HG02759 (cell line): ENCODE data around the gene IP6K2.

Experiments used
- ATAC-seq: cut with Tn5 transposase; IDR thresholded peaks from one replicate; pipeline ENCODE4 v1.9.1; 2021; ENCODE audit warnings: mild to moderate bottlenecking, moderate library complexity; ENCODE audit not compliant: unreplicated experiment

The IP6K2 gene

DNA sequence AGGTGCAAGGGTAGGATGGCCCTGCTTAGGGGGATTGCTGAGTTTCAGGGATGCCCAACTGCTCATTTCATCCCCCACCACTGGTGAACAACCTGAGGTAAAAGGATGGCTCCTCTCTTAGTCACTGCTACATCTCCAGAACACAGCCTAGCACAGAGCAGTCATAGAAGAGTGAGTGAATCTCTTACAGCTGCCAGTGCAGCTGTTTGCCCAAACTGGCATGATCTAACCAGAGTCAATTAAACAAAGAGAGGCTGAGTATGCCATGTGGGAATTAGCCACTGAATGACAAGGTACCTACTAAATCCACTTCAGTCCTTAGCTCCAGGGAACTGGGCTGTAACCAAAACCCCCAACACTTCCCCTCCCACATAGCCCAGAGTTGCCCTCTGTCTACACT, 24.5 kb downstream of the IP6K2 start:
- no peak for ATAC-seq

DNA sequence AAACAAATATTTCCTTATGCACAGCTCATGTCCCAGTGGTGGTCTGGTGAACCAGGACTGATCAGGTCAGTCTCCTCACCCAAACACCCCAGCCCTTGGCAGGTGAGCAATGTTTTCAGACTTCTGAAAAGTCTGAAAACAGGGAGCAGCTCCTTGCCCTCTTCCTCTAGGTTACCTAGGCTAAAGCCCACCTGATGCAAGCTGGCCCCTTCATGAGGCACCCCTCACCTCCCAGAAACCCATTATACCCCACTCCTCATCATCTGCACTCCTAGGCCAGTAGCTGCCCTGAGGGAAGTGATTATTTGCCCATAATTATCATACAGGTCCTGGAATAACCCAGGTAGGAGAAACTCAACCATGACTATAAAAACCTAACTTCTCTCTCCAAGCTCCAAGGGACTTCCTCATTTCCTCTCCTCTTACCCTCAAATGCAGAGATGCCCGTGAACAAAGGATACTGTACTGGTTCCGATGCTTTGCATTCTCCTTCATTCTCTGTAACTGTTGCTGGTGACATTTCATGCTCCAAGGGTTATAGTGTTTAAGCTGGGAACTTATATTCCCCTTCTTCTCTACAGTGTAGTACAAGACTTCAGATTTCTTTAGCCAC, 26.1 kb downstream of the IP6K2 start:
- ATAC-seq: no peak

DNA sequence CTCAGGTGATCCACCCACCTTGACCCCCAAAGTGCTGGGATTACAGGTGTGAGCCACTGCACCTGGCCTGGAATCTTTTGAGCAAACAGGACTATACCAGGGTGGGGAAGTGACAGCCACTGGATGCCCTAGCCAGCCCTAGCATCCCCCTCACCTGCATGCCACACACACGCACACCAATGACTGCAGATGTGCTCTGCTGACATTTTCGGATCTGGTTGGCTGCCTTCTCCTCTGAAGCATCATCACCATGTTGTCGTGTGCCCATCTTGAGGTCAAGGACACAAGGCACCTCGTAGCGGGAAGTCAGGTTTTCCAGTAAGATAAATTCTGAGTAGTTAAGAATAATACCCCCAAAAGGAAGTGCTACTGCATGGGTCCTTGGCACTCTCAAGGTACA, 27.6 kb downstream of the IP6K2 start:
- no peak for ATAC-seq

DNA sequence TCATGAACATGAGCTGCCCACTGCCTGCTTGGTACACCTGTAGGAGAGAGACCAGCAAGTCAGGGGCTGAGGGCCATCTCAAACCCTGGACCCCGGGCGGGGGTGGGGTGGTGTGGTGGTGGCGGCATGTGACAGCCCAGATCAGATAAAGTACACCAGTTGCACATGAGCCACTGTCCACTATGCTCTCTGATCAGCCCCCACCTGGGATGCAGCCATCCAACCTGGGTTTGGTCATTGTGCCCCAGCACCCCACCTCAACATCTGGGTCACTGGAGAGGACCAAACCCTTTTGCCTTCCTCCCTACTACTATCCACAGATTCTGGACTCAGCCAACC, 28.3 kb downstream of the IP6K2 start:
- ATAC-seq: no peak

DNA sequence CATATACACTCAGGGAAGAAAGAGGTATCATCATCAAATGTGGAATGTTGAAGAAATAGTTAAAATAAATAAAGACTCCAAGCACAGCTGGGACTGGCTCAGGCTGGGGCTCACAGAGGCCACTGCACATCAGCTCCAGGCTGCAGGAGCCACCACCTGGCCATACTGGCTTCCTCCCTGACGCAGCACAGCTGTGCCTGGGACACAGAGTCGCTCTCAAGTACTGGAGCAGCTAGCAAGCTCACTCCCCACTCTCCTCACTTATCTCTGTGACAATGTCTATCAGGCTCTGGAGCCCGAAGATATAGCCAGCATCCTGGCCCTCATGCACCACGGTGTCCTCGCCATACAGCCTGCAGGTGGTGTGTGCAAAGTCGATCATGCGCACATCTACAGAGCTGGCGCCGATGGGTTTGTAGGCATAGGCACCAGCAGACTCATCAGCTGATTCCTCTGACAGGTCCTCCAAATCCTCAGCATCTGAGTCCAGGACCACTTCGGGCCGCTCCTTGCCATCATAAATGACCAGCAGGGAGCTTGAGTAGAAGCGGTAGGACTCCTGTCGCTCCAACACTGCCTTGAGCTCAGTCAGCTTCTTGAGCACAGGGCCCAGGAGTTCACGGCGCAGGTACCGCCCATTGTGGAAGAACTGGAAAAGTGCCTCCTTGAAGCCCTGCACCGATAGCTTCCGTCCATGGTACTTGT, 28.8 kb downstream of the IP6K2 start:
- ATAC-seq: no peak

DNA sequence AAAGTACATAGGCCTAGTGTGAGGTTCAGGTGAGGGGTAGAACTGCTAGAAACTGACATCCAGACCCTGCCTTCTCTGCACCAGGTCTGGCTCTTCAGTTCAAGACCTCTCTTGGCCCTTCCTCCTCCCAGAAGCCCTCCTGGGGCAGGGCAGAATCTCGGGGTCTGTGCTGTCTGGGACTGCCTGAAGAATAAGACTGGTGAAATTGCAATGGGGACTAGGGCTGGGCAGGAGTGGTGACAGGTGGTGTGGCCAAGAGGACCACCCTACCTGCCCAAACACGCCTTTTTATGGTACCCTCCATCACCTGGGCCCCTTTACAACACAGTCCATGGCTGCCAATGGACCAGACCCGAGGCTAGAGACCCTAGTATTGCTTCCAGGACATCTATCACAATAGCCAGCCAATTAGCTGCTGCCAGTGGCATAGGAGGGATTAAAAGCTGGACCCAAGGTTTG, 29.8 kb downstream of the IP6K2 start:
- no peak for ATAC-seq

DNA sequence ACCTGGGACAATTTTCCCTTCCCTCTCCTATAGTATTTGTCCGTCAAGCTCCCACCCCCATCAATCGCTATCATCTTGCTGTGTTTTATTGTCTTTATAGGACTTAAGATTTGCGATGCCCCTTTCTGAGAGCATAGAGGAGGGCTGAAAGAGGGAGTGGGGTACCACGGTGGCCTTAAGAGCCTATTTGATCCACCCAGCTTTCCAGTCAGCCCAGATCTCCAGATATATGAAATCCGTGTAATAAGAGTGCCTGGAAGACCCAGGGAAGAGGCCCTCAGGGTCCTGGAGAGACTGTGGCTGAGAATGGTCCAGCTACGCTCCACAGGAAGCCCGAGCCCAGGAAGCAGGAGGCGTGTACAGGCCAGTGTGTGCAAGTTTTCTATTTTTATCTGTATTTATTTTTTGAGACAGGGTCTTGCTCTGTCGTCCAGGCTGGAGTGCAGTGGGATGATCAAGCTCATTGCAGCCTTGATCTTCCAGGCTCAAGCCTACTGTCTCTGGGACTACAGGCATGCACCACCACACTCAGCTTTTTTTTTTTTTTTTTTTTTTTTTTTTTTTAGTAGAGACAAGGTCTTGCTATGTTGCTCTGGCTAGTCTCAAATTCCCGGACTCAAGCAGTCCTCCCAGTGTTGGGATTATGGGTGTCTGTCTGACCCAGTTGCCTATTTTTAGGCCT, 30.3 kb downstream of the IP6K2 start:
- ATAC-seq: no peak

DNA sequence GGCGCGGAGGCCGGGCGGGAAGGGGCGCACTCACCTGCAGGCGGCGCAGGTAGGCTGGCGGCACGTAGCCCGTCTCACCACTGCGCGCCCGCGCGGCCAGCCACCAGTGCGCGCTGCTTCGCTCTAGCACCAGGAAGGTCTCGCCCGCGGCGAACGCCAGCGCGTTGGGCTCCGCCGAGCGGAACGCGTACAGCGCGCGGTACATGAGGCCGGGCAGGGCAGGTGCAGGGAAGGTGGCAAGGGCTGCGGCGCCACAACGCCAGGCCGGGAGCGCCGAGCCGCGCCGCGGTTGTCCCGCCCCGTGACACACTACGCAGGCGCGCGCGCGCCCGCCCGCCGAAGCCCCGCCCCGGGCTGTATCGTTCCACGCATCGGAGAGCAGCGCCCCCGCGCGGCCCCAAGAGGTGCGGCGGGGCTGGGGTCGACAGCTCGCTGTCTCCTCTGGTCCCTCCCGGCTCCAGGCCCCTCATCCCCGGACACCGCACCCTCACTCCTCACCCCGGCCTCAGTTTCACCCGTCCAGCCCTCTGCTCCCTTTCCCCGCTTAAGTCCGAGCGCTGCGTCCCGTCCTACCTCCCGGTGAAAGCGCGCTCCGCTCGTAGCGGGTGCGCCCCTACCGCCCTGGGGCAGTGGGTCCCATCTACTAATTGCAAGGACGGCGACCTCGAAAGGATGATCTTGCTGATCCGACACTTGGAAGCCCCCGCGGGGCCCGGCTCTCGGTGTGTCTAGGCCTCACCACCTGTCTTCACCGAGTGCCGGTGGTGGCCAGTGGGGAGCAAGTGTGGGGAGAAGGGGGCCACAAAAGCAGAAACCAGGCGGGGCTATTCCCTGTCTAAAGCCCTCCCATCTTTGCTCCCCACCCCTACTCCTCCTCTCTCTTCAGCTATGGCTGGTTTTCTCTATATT, 31.2 kb downstream of the IP6K2 start, which contains the start of gene NCKIPSD:
TSS of gene NCKIPSD (minus strand) at position 313 of the 909 bp plus-strand sequence. CDS start at position 205, 108 bp downstream.
- ATAC-seq: peak; percentile 90

DNA sequence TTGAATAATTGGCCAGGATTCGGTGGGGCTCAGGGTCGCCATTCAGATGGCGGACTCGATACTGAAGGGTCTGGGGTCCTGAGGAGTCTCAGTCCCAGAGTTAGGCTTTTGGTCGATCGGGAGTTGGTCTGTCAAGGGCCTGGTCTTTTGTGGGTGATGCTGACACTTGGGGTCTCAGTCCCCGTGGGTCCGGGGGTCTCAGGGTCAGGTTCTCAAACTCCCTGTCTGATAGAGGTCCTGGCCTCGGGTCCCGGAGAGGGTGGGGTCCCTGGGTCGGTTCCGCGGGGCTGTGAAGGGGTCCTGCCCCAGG, 31.8 kb downstream of the IP6K2 start:
- ATAC-seq: no peak

DNA sequence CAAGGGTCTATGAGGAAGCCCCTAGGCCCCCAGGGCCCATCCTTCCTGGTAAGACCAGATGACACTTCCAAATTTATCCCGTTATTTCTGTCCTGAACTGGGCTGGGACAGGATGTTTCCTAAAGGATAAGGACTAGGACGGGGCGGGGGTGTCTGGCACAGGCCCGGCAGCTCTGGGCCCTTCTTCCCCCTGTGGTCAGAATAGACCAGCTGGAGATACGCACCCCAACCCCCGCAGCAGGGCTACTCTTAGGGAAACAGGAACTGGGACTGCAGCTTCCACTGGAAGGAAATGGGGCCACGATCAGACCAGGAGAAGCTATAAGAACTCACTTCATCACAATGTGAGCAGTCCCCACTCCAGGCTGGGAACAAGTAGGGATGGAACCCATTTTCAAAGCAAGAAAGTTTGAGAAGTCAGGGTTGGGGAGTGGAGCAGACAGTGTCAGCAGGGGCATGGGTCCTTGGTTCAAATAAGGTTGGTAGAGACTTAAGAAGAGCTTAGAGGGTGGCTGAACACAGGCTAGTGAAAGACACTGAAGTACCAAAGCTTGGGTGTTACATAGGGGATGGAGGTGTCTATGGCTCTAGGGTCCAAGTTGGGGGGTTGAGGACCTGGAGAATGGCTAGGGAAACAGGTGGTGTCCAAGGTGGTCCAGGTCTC, 32.4 kb downstream of the IP6K2 start:
- ATAC-seq: no peak

DNA sequence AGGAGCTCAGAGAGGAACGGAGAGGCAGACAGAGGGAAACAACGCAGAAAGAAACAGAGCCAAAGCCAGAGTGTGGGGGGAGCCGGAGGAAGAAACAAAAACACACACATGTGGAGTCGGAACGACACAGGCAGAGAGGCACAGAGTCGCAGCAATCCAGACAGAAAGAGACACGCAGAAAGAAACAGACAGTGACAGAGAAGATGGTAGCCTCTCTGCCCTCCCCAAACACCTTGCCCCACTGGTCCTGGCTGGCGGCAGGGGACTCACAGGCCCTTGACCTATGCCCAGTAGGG, 33.0 kb downstream of the IP6K2 start:
- no peak for ATAC-seq

DNA sequence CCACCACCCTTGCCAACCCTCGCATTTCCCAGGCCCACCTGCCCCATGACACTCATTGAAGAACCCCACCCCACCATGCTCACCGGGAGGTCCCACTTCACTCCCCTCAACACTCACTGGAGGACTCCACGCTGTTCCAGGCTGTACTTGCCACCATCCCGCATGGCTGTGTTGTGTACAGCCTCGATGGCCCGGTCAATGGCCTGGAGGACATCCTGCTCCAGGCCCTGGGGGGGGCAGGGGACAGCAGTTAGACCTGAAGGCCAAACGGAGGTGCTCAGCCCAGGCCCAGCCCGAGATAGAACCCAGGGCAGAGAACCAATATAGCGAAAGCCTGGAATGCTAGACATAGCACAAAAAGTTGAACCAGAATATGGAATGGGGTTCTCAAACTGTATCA, 34.2 kb downstream of the IP6K2 start:
- no peak for ATAC-seq

DNA sequence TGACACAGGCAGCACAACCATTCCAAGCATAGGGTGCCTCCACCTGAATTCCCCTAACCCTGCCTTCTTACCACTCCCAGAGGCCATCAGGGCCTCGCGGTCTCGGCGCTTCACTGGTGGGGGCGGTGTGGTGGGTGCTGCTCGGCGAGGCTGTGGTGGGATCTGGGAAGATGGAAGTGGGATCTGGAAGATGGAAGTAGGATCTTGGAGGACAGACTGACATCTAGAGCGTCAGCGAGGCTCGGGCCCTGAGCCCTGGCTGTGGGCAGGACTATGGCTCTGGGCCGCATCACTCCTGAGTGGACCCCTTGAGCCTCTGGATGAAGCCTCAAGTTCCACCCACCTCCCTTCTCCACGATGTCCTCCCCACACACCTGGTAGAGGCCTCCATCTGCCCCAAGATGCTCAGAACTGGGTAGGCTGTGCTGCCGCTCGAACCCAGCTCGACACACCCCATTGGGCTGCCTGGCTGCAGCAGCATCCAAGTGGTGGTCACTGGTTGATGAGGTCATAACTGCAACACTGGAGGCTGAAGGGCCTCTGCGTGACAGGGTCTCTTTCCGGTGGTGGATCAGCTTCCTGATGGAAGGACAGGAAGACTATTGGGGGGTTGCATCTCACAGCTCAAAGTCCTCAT, 34.9 kb downstream of the IP6K2 start:
- no peak for ATAC-seq

DNA sequence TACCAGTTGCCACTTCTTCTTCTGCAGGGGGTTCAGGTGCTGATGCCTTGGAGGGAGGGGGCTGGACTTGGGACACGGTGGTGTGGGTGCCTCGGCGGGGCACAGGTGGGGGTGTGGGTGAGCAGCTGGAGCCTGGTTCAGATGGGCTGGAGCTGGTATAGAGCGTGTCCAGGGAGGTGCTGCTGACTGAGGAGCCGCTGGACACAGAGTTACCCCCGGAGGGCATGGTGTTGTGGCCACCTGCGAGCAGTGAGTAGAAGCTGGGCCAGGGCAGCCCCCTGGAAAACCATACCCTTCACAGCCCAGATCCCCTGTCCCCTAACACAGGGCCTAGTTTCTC, 35.5 kb downstream of the IP6K2 start:
- ATAC-seq: no peak

DNA sequence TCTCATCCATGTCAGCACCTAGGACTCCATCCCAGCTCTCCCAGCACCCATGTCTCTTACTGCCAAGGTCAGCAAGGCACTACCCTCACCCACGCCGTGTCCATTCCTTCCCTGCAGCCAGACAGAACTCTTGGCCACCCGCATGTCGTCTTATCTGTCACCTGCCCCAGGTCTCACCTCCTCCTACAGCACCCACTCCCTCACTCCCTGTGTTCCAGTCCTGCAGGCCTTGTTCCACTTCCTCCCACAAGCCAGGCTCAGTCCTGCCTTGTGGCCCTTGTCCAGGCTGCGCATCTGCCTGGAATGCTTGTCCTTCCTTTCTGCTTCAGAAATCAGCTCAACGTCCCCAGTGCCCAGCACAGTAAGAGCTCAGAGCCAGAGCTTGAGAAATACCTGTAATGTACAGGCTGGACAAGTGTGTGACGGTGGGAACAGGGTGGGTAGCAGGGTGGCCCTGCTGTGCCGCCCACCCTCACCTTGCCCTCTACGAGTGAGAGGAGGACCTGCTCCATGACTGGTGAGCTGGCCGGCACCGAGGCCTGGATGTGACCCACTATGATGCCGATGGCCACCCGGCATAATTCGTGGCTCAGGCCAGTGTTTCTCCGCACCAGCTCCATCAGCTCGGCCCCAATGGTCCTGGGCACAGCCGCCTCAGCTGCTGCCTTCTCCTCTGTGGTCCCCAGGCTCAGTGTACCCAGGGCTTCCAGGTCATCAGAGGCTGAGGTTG, 36.0 kb downstream of the IP6K2 start:
- no peak for ATAC-seq

DNA sequence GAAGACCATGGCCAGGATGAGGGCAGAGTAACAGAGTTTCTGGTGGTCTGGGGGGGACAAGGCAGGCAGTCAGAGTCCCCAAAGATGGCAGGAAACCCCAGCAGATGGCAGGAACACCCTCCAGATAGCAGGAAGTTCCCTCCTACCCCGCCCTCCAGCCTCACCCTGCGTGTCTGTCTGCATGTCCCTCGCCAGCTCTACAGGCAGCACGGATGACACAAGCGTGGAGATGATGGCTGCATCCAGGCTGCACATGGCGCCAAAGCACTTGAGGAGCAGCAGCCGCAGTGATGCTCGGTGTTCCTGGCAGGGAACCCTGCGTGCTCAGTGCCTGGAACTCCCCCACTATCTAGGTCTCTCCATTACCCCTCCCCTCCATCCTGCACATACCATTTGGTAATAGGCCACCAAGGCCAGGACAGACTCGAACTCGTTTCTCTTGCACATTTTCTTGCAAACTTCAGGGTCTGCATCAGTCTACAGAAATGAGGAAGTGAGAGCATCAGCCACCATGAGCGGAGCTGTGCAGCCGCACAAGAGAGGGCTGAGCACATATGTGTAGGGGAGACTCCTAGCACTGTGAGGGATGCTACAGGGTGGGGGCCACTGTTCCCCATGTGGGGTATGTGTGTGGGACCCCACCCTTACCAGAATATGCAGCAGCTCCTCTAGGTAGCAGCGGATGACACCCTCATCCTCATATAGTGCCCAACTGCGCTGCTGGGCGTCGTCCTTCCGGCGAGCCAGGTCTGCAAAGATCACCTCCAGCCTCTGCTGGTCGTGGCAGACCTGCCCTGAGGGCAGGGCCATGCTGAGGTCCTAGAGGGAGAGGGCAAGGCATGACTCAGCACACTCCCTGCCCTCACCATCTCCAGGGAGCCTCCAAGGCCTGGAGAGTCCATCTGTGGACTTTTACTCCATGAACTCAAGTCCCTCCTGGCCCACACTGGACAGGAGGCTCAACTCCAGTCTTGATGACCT, 37.3 kb downstream of the IP6K2 start:
- peak; percentile 42 for ATAC-seq

DNA sequence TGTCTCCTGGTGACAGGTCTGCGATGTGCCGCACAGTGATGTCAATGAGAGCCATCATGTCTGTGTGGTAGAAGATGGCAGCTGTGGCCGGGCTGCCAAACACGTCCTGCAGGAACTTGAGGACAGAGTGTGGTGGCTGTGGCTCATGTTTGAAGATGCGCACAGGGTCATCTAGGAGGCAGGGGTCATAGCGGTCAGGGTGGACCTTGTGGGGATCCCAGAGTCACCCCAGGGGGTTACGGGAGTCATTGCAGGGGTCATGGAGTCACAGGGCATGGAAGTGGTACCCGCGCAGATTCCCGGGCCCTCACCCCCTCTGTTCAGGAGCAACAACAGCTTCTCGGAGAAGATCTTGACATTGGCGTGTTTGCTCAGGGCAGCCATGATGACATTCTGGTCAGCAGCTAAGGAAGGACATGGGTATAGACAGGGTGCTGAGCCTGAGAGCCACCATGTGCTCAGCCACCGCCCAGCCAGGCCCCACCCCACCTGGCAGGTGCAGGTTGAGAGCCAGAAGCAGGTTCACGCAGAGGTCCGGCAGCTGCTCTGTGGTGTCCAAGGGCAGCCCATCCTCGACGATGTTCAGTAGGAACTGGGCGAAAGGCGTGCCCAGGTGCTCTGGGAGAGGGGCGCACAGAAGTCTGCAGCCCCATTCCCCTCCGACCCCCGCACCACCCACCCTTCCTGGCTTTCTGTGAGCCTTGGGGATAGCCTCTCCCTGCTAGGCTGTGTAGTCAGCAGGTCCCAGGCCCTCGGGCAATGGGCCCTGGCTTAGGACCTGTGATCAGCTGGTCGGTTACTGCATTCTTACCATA, 38.2 kb downstream of the IP6K2 start:
- no peak for ATAC-seq

DNA sequence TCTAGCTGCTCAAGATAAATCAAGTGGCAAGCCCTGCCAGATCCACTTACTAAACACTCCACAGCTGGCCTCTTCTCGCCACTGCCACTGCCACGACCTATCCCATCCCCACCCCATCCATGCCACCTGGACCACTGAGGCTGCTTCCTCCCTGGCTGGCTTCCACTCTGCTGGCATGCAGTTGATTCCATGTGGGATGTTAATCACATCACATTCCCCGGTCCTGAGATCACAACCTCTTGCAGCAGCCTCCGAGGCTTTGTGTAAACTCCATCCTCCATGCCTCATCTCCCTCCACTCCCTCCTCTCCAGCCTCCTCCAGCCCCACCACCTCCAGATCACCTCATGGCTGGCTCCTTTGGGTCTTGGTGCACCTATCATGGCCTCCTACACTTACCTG, 39.0 kb downstream of the IP6K2 start:
- no peak for ATAC-seq
